Transverse colon (tissue), 3 donors: ENCODE measurements around the gene WNK2.

Source experiments
- CTCF ChIP-seq, 5 experiments: fragments of 200-600 bp in 3 of 5; fragments of 450-650 bp in 2 of 5; sonication (generic) in 3 of 5; IDR thresholded peaks; 1 replicate in 2 of 5; 2 replicates in 3 of 5; pipeline ENCODE4 v1.5.1; 2016 to 2017; ENCODE audit warnings: antibody characterized with exemption in 5 of 5, inconsistent platforms in 3 of 5, mild to moderate bottlenecking in 2 of 5, moderate library complexity in 1 of 5
- EP300 ChIP-seq: sonication (generic); formaldehyde crosslinking; IDR thresholded peaks from one replicate; pipeline ENCODE4 v1.6.1; 2017; ENCODE audit warnings: antibody characterized with exemption, low read depth
- POLR2A ChIP-seq: fragments of 450-650 bp; IDR thresholded peaks from one replicate; pipeline ENCODE4 v1.6.1; 2016; ENCODE audit warnings: antibody characterized with exemption, mild to moderate bottlenecking, moderate library complexity

DNA sequence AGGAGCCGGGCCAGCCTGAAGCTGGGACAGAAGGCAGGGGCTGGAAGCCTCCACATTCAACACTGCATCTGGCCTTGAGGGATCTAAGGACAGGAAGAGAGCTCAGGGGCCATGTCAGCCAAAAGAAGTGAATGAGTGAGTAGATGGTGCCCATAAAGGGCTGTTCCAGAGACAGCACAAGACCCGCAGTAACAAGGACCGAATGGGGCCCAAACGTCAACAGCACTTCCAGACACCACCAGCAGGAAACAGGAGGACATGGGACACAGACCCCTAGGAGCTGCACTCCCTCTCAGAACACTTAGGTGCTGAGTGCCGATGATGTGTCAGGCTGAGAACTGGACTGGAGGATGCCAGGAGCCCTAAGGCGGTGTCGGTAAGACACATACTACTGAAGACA, 152.8 kb downstream of the WNK2 start:
- no peak for TF ChIP-seq CTCF (IDR thresholded peaks at IDR 0.05)
- no peak for TF ChIP-seq POLR2A
- TF ChIP-seq EP300: no peak
